GM12891 (cell line): ENCODE data around the gene CMC4.

Experiments used
- DNase-seq: peaks from one replicate; pipeline ENCODE4 v3.0.0; 2011; ENCODE audit warnings: low spot score; ENCODE audit not compliant: insufficient read length
- FAIRE-seq: peaks from 2 replicates; lab custom pipeline; 2011; peaks lifted over from hg19 to GRCh38; lab: Jason Lieb, UNC
- PAX5 ChIP-seq: IDR thresholded peaks from 2 replicates; pipeline ENCODE4 v1.6.1; 2011; ENCODE audit warnings: low read length, moderate library complexity, mild to moderate bottlenecking; ENCODE audit not compliant: insufficient read depth, severe bottlenecking
- POLR2A ChIP-seq: IDR thresholded peaks from 2 replicates; pipeline ENCODE4 v1.6.1; 2011; ENCODE audit warnings: low read depth, low read length, control low read depth
- POLR2AphosphoS5 ChIP-seq: IDR thresholded peaks from 2 replicates; pipeline ENCODE4 v1.6.1; 2011; ENCODE audit warnings: low read depth, low read length, control low read depth
- POU2F2 ChIP-seq: IDR thresholded peaks from 2 replicates; pipeline ENCODE4 v1.6.1; 2011; ENCODE audit warnings: low read depth, mild to moderate bottlenecking, control low read depth, low read length, moderate library complexity
- SPI1 ChIP-seq: IDR thresholded peaks from 2 replicates; pipeline ENCODE4 v1.6.1; 2011; ENCODE audit warnings: low read depth, low read length, control low read depth
- TAF1 ChIP-seq: IDR thresholded peaks from 2 replicates; pipeline ENCODE4 v1.6.1; 2011; ENCODE audit warnings: low read depth, low read length, control low read depth

Gene CMC4

GRCh38 chrX:155086202-155086840 lies 15.4 kb upstream of the CMC4 start:
- FAIRE-seq = no peak
- no peak for TF ChIP-seq POU2F2
- no peak for DNase-seq

GRCh38 chrX:155071694-155072280 lies 851 bp upstream of the CMC4 start:
- no peak for DNase-seq
- FAIRE-seq = no peak
- TF ChIP-seq SPI1 (no peak), POLR2A (no peak; the same call in 1 of the 2 replicates), POLR2AphosphoS5 (no peak), TAF1 (no peak), PAX5 (no peak), POU2F2 (no peak)

GRCh38 chrX:155070663-155070974 lies 317 bp downstream of the CMC4 start:
- no peak for FAIRE-seq
- no peak for DNase-seq
- no peak for TF ChIP-seq TAF1
- no peak for TF ChIP-seq PAX5
- TF ChIP-seq POLR2A = no peak
- TF ChIP-seq POLR2AphosphoS5 = no peak
- no peak for TF ChIP-seq SPI1

GRCh38 chrX:155070038-155070437 lies 898 bp downstream of the CMC4 start:
- peak; percentile 35 for FAIRE-seq
- TF ChIP-seq POLR2A = no peak
- no peak for TF ChIP-seq TAF1
- TF ChIP-seq PAX5 = no peak
- no peak for TF ChIP-seq SPI1
- no peak for TF ChIP-seq POLR2AphosphoS5
- no peak for TF ChIP-seq POU2F2
- DNase-seq = no peak

GRCh38 chrX:155069414-155069813 lies 1.5 kb downstream of the CMC4 start:
- TF ChIP-seq PAX5 (no peak), SPI1 (no peak), POLR2A (no peak), POLR2AphosphoS5 (no peak)
- DNase-seq (no peak), FAIRE-seq (no peak)

GRCh38 chrX:155068165-155068564 lies 2.8 kb downstream of the CMC4 start:
- FAIRE-seq (peak; percentile 26), DNase-seq (no peak)
- TF ChIP-seq POU2F2 (no peak), TAF1 (no peak), PAX5 (no peak), POLR2A (no peak), SPI1 (no peak), POLR2AphosphoS5 (no peak)

GRCh38 chrX:155065035-155065734 lies 5.8 kb downstream of the CMC4 start:
- FAIRE-seq (peak; percentile 64), DNase-seq (no peak)
- no peak for TF ChIP-seq SPI1
- 0 out of 2 replicates have a peak, but pooled peaks have one; percentile 30 for TF ChIP-seq POLR2A

- no peak for TF ChIP-seq PAX5
- TF ChIP-seq TAF1 = no peak
- TF ChIP-seq POLR2AphosphoS5 = no peak
- no peak for TF ChIP-seq POLR2A
- TF ChIP-seq POU2F2 = no peak
- TF ChIP-seq SPI1 = no peak
- FAIRE-seq = no peak
Measured at GRCh38 chrX:155061760-155062159, 9.2 kb downstream of the CMC4 start.

GRCh38 chrX:155056877-155057792 lies 13.8 kb downstream of the CMC4 start:
- no peak for TF ChIP-seq PAX5
- TF ChIP-seq POLR2AphosphoS5 = no peak
- TF ChIP-seq SPI1 = no peak
- TF ChIP-seq POU2F2 = no peak
- no peak for TF ChIP-seq TAF1
- TF ChIP-seq POLR2A = no peak
- FAIRE-seq = peak; percentile 97
- DNase-seq = no peak

More at GRCh38 chrX:155061760-155062159, 9.2 kb downstream of the CMC4 start:
- DNase-seq = no peak
